ENCODE data around the gene PAOX.

GRCh38 chr10:133379152-133379800 lies at the start of gene PAOX:
- TF ChIP-seq CTCF (conservative IDR thresholded peaks at IDR 0.05; ENCODE audit: low read depth, low read length) (no peak), RAD21 (IDR thresholded peaks at IDR 0.05; ENCODE audit: low read length) (no peak), CHD1 (IDR thresholded peaks at IDR 0.05; ENCODE audit: low read depth, low read length) (no peak), FOS (IDR thresholded peaks at IDR 0.05; ENCODE audit: low read depth, low read length) (no peak)
- TF ChIP-seq, protein P1, sequence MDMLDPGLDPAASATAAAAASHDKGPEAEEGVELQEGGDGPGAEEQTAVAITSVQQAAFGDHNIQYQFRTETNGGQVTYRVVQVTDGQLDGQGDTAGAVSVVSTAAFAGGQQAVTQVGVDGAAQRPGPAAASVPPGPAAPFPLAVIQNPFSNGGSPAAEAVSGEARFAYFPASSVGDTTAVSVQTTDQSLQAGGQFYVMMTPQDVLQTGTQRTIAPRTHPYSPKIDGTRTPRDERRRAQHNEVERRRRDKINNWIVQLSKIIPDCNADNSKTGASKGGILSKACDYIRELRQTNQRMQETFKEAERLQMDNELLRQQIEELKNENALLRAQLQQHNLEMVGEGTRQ (IDR thresholded peaks at IDR 0.05; ENCODE audit: low read depth, low read length): no peak
